ENCODE data around the gene CSRNP2.
"Not testable (repeated sequence)": the region's sequence is repeated elsewhere in the genome, so short reads cannot be mapped to it uniquely, and the experiment has no call there.

The CSRNP2 gene, protein sequence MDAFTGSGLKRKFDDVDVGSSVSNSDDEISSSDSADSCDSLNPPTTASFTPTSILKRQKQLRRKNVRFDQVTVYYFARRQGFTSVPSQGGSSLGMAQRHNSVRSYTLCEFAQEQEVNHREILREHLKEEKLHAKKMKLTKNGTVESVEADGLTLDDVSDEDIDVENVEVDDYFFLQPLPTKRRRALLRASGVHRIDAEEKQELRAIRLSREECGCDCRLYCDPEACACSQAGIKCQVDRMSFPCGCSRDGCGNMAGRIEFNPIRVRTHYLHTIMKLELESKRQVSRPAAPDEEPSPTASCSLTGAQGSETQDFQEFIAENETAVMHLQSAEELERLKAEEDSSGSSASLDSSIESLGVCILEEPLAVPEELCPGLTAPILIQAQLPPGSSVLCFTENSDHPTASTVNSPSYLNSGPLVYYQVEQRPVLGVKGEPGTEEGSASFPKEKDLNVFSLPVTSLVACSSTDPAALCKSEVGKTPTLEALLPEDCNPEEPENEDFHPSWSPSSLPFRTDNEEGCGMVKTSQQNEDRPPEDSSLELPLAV

DNA sequence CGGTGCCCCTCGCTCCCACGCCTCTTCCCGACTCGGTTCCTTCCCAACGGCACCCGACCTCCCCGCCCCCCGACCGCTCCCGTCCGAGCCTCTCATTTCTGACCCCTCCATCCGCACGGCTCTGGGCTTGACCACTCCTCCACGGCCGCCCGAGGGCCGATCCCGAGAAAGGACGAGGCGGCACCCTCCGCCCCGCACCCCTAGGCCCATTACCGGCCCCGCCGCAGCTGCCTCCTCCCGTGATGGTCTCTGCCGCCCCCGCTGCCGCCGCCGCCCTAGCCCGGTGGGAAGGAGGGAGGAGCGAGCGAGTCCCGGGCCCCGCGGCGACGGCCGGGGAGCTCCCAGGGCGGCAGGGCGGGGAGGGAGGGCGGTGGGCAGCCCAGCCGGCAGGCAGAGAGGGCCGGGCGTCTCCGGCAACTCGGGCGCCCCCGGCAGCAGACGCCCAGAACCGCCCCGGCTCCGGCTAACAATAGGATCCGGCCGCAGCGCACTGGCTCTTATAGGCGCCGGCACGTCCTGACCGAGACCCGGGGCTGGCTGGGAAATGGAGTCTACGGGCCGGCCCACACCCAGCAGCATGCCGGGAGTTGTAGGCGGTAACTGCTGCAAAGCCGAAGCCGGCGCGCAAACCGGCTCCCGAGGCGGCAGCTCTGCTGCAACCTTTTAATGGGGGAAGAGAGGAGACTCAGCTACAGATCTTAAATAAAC lies at the start of gene CSRNP2:
Gene CSRNP2, minus strand, starts transcription at position 471 of the 708 bp plus-strand sequence. CDS start 7,035 bp downstream, outside the sequence.
- peak; percentile 97 for DNase-seq

GRCh38 chr12:51132693-51133092 lies 49.3 kb upstream of the CSRNP2 start:
- DNase-seq: no peak

- no peak for DNase-seq
Measured at GRCh38 chr12:51131745-51132521, 48.5 kb upstream of the CSRNP2 start.

- no peak for DNase-seq
Measured at GRCh38 chr12:51128919-51129318, 45.5 kb upstream of the CSRNP2 start.

GRCh38 chr12:51127050-51127729 lies 43.8 kb upstream of the CSRNP2 start:
- no peak for DNase-seq

- no peak for DNase-seq
Measured at GRCh38 chr12:51126297-51126696, 42.9 kb upstream of the CSRNP2 start.

GRCh38 chr12:51124504-51124903 lies 41.1 kb upstream of the CSRNP2 start:
- no peak for DNase-seq

DNA sequence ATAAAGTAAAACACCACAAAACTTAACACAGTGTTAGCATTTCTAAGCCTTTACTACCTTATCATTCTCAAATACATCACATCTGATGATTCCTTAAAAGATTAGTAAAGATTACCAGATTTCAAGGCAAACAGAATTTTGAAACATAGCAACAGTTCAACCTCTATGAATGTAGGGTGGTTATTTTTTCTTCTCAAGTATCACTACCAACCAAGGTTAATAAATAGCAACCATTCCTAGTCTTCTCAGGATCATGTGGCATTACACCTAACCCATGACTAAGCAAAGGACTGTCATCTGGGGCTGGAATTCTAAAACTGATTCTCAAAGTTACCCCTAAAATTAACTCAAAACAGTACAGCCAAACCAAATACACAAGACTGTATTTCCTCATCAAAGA lies 39.4 kb upstream of the CSRNP2 start:
- no peak for DNase-seq

GRCh38 chr12:51118706-51119105 lies 35.3 kb upstream of the CSRNP2 start:
- no peak for DNase-seq

DNA sequence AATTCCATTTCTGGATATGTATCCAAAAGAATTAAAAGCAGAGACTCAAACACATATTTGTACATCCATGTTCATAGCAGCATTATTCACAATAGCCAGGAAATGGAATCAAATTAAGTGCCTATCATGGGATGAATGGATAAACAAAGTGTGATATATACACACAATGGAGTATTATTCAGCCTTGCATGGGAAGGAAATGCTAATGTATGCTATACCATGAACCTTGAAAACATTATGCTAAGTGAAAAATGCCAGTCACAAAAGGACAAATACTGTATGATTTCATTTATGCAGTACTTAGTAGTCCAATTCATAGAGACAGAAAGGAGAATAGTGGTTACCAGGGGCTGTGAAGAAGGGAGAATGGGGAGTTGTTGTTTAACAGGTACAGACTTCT lies 32.1 kb upstream of the CSRNP2 start:
- no peak for DNase-seq

GRCh38 chr12:51108136-51108535 lies 24.7 kb upstream of the CSRNP2 start:
- no peak for DNase-seq

DNA sequence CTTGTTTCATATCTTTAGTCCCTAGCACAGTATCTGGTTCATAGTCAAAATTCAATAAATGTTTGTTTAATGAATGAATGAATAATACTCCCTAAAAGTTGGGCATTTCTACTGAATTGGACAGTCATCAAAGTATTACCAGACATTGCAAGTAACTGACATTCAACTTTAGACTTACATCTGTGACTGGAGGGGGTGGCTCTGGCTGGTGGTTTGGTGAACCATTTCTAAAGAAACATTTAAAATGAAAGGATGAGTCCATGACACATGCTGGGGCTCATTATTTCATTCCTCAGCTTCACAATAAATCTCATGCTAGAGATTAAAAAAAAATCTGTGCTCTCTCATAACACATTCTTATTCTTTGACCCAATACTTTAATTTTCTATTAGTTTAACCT lies 20.6 kb upstream of the CSRNP2 start:
- DNase-seq: no peak

DNA sequence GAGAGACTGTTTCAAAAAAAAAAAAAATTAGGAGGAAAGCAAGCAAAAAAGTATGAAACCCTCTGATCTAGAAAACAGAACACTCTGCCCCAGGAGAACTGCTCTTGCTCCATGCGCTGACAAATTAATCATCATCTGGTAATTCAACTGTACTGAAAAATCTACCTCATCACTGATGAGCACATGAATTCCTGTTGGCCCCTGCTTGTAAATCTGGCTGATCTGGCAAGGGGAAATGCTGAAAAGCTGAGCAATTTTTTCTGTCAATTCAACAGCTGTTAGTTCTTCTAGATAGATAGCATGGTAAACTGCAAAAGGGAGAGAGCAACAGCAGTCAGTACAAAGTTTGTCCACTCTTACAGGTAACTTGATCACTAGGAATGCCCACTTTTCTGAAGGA lies 15.2 kb upstream of the CSRNP2 start:
- no peak for DNase-seq

GRCh38 chr12:51090705-51091229 lies 7.4 kb upstream of the CSRNP2 start:
- DNase-seq: no peak

GRCh38 chr12:51087818-51088217 lies 4.4 kb upstream of the CSRNP2 start:
- no peak for DNase-seq

DNA sequence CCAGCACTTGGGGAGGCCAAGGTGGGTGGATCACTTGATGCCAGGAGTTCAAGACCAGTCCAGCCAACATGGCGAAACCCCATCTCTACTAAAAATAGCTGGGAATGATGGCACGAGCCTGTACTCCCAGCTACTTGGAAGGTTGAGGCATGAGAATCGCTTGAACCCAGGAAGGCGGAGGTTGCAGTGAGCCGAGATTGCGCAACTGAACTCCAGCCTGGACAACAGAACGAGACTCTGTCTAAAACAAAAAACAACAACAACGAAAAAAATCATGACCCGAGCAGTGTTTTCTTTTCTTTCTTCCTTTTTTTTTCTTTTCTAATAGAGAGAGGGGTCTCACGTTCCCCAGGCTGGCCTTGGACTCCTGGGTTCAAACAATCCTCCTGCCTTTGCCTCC lies 3.5 kb upstream of the CSRNP2 start:
- DNase-seq: no peak

GRCh38 chr12:51085757-51086156 lies 2.4 kb upstream of the CSRNP2 start:
- no peak for DNase-seq

DNA sequence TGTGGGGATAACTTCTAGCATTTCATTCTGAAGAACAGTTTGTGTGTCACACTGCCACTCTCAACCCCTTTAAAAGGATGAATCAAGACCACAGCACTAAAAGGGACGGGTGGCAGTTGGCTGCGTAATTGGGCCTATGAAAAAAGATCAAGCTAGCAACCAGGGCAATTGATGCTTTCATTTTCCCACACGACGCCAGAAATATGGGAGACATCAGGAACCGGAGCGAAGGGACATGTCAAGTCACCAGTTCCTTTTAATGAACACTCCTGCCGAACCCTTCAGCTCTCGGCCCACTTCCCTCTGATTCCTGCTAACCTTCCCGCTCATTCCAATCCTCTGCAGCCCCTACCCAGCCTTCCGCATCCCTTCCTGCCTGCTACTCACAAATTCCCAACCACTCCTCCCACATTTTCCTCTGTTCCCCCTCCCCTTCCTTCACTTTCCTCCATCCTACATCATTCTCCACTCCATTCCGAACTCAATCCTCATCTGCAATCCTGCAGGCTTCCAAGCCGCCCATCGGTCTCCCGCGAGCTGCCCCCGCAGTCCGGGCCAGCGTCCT lies 753 bp downstream of the CSRNP2 start:
- peak; percentile 3 to 31 for DNase-seq

DNA sequence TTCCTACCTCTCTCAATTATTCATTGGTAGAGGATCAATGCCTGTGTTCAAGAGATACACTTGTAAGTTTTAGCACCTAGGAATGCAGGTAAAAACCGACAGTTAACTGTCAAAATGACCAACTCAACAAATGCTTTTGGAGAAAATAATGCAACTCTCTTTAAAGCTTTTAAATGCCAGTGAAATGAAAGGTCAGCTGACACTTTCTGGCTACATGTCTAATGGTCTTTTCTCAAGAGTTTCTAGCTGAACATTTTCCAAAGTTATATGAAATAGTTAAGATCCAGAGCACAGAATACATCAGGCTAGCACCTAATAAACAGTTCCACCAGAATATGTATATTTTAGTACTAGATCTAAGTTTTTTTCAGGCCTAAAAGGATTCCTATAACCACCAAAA lies 2.0 kb downstream of the CSRNP2 start:
- no peak for DNase-seq

DNA sequence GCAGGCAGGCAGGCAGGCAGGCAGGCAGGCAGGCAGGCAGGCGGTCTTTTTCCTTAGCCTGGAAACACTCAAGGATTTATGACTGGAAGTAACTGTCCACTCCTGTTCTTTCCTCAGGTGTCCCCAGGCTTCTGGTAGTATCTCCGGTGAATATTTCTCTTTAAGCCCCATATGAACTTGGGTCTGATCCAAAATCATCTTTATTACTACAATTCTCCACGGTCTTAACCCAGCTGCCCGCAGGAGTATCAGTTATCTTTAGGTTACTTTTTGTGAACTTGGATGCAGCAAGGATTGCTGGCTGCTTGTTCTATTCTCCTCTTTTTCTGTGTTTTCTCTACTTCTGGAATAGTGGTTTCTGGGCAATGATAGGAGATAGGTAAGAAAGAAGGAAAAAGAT lies 3.3 kb downstream of the CSRNP2 start:
- DNase-seq: no peak

- not testable (repeated sequence) for DNase-seq
Measured at GRCh38 chr12:51078866-51079265, 4.5 kb downstream of the CSRNP2 start.

DNA sequence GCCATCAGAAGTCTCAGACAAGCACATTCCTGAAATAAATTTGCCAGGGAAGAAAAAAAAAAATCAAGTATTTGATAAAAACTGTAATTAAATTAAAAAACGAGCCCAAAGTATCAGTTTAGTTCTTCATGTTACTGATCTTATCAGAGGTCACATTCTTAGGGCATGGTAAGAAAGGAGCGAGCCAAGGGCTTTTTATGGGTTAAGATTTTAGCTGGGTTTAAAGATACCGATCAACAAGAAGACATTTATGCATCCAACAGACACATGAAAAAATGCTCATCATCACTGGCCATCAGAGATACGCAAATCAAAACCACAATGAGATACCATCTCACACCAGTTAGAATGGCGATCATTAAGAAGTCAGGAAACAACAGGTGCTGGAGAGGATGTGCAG lies 5.0 kb downstream of the CSRNP2 start:
- not testable (repeated sequence) for DNase-seq

All from CD4-positive, alpha-beta T cell treated with Interleukin-1 beta for 1 hour (primary cell).